K562 (cell line): Measurements from ENCODE around the gene FANCC. TPM values are rescaled to one million over a fixed set of nuclear protein-coding genes. Genes with fewer than 3 reads are reported as not detected.

Experiments
- ZFP1 ChIP-seq: fragments of 450-650 bp; formaldehyde crosslinking; IDR thresholded peaks from 2 replicates; pipeline ENCODE4 v1.4.0; 2020; ENCODE audit warnings: mild to moderate bottlenecking, mixed read lengths
- ZNF41 ChIP-seq: fragments of 250-450 bp; sonication (Bioruptor Pico); conservative IDR thresholded peaks from 2 replicates; pipeline ENCODE4 v1.4.0; 2020; ENCODE audit warnings: mild to moderate bottlenecking
- polyA plus RNA-seq, 8 experiments: library from polyadenylated mRNA; depleted of rRNA in 4 of 8; stranded (reverse) in 5 of 8; unstranded in 3 of 8; fragments of >200 nt; fragmentation: Nextera tagmentation in 2 of 8; fragmentation: Illumina TruSeq in 1 of 8; extraction: Ambion mirVana in 2 of 8; extraction: Trizol in 1 of 8; gene quantifications; 2 replicates each; pipeline versions ENCODE4 v1.2.1 to v1.2.3, GENCODE V29; 2011 to 2014; ENCODE audit warnings: inconsistent platforms in 1 of 8, missing spikeins in 1 of 8
- total RNA-seq, 7 experiments: library from RNA; depleted of rRNA in 6 of 7; stranded (reverse); fragments of >200 nt in 6 of 7; fragmentation: Illumina TruSeq in 2 of 7; extraction: Trizol in 2 of 7; gene quantifications; 2 replicates each; pipeline versions ENCODE4 v1.2.1 to v1.2.3, GENCODE V29; 2011 to 2021; ENCODE audit warnings: low replicate concordance in 1 of 7
- TF ChIP-seq, protein P1 (sequence below): fragments of 450-650 bp; IDR thresholded peaks from 2 replicates; pipeline ENCODE4 v1.6.1; 2016; ENCODE audit warnings: low read depth

Gene FANCC
- total and polyA plus RNA-seq, 9 of the 15 experiments (the other 6 are each of a cell fraction or from before 2014, with no cell fraction given), result 4.6 to 18.4 (median 14.2) TPM

DNA sequence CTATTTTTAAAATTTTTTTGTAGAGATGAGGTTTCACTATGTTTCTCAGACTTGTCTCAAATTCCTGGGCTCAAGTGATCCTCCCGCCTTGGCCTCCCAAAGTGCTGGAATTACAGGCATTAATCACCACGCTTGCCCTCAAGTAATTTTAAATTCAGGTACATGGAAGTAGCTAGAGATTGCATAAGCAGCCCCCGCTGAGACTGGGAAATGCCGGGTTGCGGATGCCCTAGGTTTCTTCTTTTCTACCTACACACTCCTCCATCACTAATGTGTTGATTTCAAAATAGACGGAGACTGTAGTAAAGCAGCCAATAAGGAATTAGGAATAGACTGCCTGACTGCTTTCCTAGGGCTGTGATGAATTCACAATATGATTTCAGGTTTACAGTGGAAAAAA lies 202.4 kb downstream of the FANCC start (continued):
- TF ChIP-seq, protein P1, sequence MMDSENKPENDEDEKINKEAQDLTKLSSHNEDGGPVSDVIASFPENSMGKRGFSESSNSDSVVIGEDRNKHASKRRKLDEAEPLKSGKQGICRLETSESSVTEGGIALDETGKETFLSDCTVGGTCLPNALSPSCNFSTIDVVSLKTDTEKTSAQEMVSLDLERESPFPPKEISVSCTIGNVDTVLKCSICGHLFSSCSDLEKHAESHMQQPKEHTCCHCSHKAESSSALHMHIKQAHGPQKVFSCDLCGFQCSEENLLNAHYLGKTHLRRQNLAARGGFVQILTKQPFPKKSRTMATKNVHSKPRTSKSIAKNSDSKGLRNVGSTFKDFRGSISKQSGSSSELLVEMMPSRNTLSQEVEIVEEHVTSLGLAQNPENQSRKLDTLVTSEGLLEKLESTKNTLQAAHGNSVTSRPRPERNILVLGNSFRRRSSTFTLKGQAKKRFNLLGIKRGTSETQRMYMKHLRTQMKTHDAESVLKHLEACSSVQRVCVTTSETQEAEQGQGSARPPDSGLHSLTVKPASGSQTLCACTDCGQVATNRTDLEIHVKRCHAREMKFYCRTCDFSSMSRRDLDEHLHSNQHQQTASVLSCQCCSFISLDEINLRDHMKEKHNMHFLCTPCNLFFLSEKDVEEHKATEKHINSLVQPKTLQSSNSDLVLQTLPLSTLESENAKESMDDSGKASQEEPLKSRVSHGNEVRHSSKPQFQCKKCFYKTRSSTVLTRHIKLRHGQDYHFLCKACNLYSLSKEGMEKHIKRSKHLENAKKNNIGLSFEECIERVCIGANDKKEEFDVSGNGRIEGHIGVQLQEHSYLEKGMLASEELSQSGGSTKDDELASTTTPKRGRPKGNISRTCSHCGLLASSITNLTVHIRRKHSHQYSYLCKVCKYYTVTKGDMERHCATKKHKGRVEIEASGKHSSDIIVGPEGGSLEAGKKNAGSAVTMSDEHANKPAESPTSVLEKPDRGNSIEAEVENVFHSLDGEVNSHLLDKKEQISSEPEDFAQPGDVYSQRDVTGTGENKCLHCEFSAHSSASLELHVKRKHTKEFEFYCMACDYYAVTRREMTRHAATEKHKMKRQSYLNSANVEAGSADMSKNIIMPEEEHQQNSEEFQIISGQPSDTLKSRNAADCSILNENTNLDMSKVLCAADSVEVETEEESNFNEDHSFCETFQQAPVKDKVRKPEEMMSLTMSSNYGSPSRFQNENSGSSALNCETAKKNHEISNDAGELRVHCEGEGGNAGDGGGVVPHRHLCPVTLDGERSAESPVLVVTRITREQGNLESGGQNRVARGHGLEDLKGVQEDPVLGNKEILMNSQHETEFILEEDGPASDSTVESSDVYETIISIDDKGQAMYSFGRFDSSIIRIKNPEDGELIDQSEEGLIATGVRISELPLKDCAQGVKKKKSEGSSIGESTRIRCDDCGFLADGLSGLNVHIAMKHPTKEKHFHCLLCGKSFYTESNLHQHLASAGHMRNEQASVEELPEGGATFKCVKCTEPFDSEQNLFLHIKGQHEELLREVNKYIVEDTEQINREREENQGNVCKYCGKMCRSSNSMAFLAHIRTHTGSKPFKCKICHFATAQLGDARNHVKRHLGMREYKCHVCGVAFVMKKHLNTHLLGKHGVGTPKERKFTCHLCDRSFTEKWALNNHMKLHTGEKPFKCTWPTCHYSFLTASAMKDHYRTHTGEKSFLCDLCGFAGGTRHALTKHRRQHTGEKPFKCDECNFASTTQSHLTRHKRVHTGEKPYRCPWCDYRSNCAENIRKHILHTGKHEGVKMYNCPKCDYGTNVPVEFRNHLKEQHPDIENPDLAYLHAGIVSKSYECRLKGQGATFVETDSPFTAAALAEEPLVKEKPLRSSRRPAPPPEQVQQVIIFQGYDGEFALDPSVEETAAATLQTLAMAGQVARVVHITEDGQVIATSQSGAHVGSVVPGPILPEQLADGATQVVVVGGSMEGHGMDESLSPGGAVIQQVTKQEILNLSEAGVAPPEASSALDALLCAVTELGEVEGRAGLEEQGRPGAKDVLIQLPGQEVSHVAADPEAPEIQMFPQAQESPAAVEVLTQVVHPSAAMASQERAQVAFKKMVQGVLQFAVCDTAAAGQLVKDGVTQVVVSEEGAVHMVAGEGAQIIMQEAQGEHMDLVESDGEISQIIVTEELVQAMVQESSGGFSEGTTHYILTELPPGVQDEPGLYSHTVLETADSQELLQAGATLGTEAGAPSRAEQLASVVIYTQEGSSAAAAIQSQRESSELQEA, result no peak
- TF ChIP-seq ZFP1 (CRISPR knock-in tag) (no peak), ZNF41 (no peak)
